Colonic mucosa (tissue), 4 donors: ENCODE measurements around the gene ZNF189. TPM values are rescaled to one million over a fixed set of nuclear protein-coding genes. Genes with fewer than 3 reads are reported as not detected.

Experiments
- DNase-seq: peaks from one replicate; pipeline ENCODE4 v3.0.0-alpha.2; 2020
- H3K27ac ChIP-seq: fragments of 200-600 bp; one replicate; pipeline ENCODE4 v1.8.0; 2021
- H3K27me3 ChIP-seq: fragments of 200-600 bp; one replicate; pipeline ENCODE4 v1.8.0; 2021
- H3K36me3 ChIP-seq: fragments of 200-600 bp; one replicate; pipeline ENCODE4 v1.8.0; 2021
- H3K4me1 ChIP-seq: fragments of 200-600 bp; one replicate; pipeline ENCODE4 v1.8.0; 2021; ENCODE audit warnings: mild to moderate bottlenecking
- H3K4me3 ChIP-seq: fragments of 200-600 bp; one replicate; pipeline ENCODE4 v1.8.0; 2021
- H3K9ac ChIP-seq, 2 donors: one replicate each; pipeline ENCODE4 v1.7.0; 2013; ENCODE audit warnings: control low read depth in 2 of 2, low read depth in 2 of 2, low read length in 2 of 2
- H3K9me3 ChIP-seq: fragments of 200-600 bp; one replicate; pipeline ENCODE4 v1.8.0; 2021
- CTCF ChIP-seq: fragments of 200-600 bp; IDR thresholded peaks from one replicate; pipeline ENCODE4 v1.8.0; 2022; ENCODE audit warnings: antibody characterized with exemption, mild to moderate bottlenecking
- intact Hi-C: fragments of 100-400 bp; cut with DNase I; formaldehyde crosslinking; loops from one replicate; pipeline ENCODE4 v1.14.1; 2022
- total RNA-seq, 2 donors: library from RNA; stranded (reverse); fragmentation: NEBNext Ultra II Directional in 1 of 2; extraction: Animal tissue kit (Norgen Biotek cat#: 25700) in 1 of 2; gene quantifications; one replicate each; pipeline ENCODE4 v1.2.1, GENCODE V29; 2021
- donor health status: healthy.
- donor health status: DM: no; HTN: no; CAD: no.
- donor health status: DM: no; HTN: no; CAD: no.

ZNF189 gene
- total RNA-seq, 2 donors from 2014 or later: 9.3 to 17.4 TPM

DNA sequence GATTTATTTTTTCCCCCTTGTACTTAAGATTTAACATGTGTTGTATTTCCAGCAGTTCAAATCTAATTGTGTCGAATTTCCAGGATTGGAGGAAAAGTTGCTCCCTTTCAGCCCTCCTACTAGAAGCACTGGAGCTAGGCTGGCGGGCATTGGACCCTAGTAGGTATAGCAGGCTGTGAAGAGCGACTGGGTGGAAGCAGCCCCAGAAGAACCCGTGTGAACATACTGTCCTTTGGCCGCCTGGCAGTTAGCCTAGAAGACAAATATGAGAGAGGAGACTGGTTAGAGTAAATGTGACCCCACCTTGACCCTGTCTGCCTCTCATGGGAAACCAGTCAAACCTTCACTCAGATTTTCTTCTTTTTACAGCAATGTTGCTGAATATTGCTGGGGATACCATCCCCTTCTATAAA lies 23.0 kb downstream of the ZNF189 start:
- intact Hi-C loops: no loop called here
- Histone ChIP-seq H3K4me3 (no peak overlapping the region), H3K27ac (no peak overlapping the region), H3K9ac (no peak overlapping the region), H3K27me3 (no peaks in the 10 kb centered on the region), H3K9me3 (no peaks in the 10 kb centered on the region), H3K4me1 (no peaks in the 10 kb centered on the region), H3K36me3 (no peaks in the 10 kb centered on the region)
- TF ChIP-seq CTCF: no peak
- DNase-seq: peak; percentile 61

DNA sequence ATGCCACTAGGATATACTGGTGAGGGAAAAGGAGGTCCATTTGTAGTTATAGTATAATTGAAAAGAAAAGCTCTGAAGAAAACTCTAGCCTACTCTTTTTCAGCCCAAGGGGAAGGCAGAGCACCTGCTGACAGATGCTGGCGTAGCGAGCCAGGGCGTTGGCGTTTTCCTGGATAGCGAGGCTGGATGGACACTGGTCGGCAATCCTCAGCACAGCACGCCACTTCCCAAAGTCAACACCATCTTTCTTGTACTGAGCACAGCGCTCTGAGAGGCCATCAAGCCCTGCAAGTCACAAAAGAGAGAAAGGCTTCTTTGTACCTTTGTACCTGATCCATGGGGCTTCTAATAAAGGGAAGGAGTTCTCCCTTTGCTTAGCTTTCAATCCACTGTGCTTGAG lies 28.7 kb downstream of the ZNF189 start:
- H3K27me3 ChIP-seq: no peaks in the 10 kb centered on the region
- H3K36me3 ChIP-seq: no peaks in the 10 kb centered on the region
- H3K4me1 ChIP-seq: no peaks in the 10 kb centered on the region
- peak overlapping the region; percentile 46 for H3K27ac ChIP-seq
- DNase-seq: no peak
- TF ChIP-seq CTCF: no peak
- H3K9ac ChIP-seq: no peak overlapping the region
- no peak overlapping the region for H3K4me3 ChIP-seq
- intact Hi-C loops: no loop called here
- H3K9me3 ChIP-seq: no peaks in the 10 kb centered on the region

- no peak for DNase-seq
- H3K9ac ChIP-seq: no peak overlapping the region
- no peaks in the 10 kb centered on the region for H3K9me3 ChIP-seq
- intact Hi-C loops: no loop called here
- no peaks in the 10 kb centered on the region for H3K27me3 ChIP-seq
- TF ChIP-seq CTCF: no peak
- no peaks in the 10 kb centered on the region for H3K36me3 ChIP-seq
- no peak overlapping the region for H3K4me3 ChIP-seq
- peak overlapping the region; percentile 46 for H3K27ac ChIP-seq
- no peaks in the 10 kb centered on the region for H3K4me1 ChIP-seq
Measured at GRCh38 chr9:101427957-101428655, 29.5 kb downstream of the ZNF189 start.

- intact Hi-C loops: no loop called here
- no peak for DNase-seq
- no peak for TF ChIP-seq CTCF
- Histone ChIP-seq H3K27me3 (no peaks in the 10 kb centered on the region), H3K36me3 (no peaks in the 10 kb centered on the region), H3K27ac (no peak overlapping the region), H3K9me3 (no peaks in the 10 kb centered on the region), H3K9ac (no peak overlapping the region), H3K4me3 (no peak overlapping the region), H3K4me1 (no peaks in the 10 kb centered on the region)
Measured at GRCh38 chr9:101428909-101429308, 30.3 kb downstream of the ZNF189 start.

GRCh38 chr9:101429736-101430135 lies 31.1 kb downstream of the ZNF189 start:
- Histone ChIP-seq H3K4me1 (no peaks in the 10 kb centered on the region), H3K27ac (no peak overlapping the region), H3K9me3 (no peaks in the 10 kb centered on the region), H3K9ac (no peak overlapping the region), H3K27me3 (no peaks in the 10 kb centered on the region), H3K4me3 (no peak overlapping the region), H3K36me3 (no peaks in the 10 kb centered on the region)
- intact Hi-C loops: no loop called here
- DNase-seq: no peak
- no peak for TF ChIP-seq CTCF
